ENCODE measurements around the gene DGKQ. TPM values are rescaled to one million over a fixed set of nuclear protein-coding genes. Genes with fewer than 3 reads are reported as not detected.

Gene DGKQ
- total and polyA plus RNA-seq, 9 of the 15 experiments (the other 6 are each of a cell fraction or from before 2014, with no cell fraction given): 0.17 to 22.0 (median 5.6) TPM

- in situ Hi-C loops (cut with MboI): no loop called here
- no peak for DNase-seq (ENCODE audit: extremely low read depth in 1 of 4, low spot score in 3 of 4)
- ATAC-seq: no peak
- Histone ChIP-seq H3K9me1 (ENCODE audit: control insufficient read depth, insufficient read depth, low read length) (no peaks in the 10 kb centered on the region), H3K4me1 (replicated peaks in 1 of 2; ENCODE audit: control insufficient read depth in 2 of 2, insufficient read depth in 2 of 2, low read length in 2 of 2) (peaks cover 2 to 16% of the 10 kb centered on the region in 2 experiments; a peak in 2 of 5 replicates), H3K79me2 (ENCODE audit: control insufficient read depth, insufficient read depth, low read length) (peaks cover 85% of the 10 kb centered on the region), H3K4me2 (ENCODE audit: insufficient read depth, low read length) (no peak overlapping the region), H3K36me3 (ENCODE audit: control insufficient read depth, insufficient read depth, low read length) (peaks cover 13% of the 10 kb centered on the region; the same call in 2 of the 3 replicates), H3K9ac (ENCODE audit: insufficient read depth in 1 of 2, low read depth in 2 of 2, low read length in 2 of 2) (no peak overlapping the region), H3K27me3 (ENCODE audit: control insufficient read depth in 2 of 2, insufficient read depth in 2 of 2, low read length in 2 of 2) (no peaks in the 10 kb centered on the region), H3K9me3 (replicated peaks; ENCODE audit: control insufficient read depth, insufficient read depth, low read depth, low read length) (peaks cover 4% of the 10 kb centered on the region; the same call in 1 of the 2 replicates), H4K20me1 (replicated peaks; ENCODE audit: control insufficient read depth, insufficient read depth, low read length) (peaks cover 6% of the 10 kb centered on the region; the same call in 1 of the 2 replicates), H2AFZ (ENCODE audit: low read depth, low read length) (no peak overlapping the region), H3K27ac (ENCODE audit: extremely low read depth, low read depth, low read length) (no peak overlapping the region), H3K4me3 (no peak overlapping the region)
- TF ChIP-seq ATF3 (IDR thresholded peaks at IDR 0.05) (no peak), ATF3 (CRISPR knock-in tag; conservative IDR thresholded peaks at IDR 0.05) (no peak), TEAD2 (tag; IDR thresholded peaks at IDR 0.05) (no peak), ZNF324 (CRISPR knock-in tag; IDR thresholded peaks at IDR 0.05) (peak; percentile 93)
- 94% methylated on average over 2 of the region's 2 CpGs for WGBS (ENCODE audit: insufficient coverage, low coverage, missing lambda C conversion rate)
- POLR2A ChIA-PET: no interaction called here
- intact Hi-C loops (cut with micrococcal nuclease): no loop called here
- FAIRE-seq: no peak
- CTCF ChIA-PET (ENCODE audit: low intra/inter-chr PET ratio): no interaction called here
- BruUV-seq (replicated peaks): no TSS peak
Observed at GRCh38 chr4:917992-918391, 55.4 kb downstream of the DGKQ start.

GRCh38 chr4:917466-917865, 55.9 kb downstream of the DGKQ start:
- no TSS peak for BruUV-seq (replicated peaks)
- Histone ChIP-seq H3K36me3 (ENCODE audit: control insufficient read depth, insufficient read depth, low read length) (peaks cover 14% of the 10 kb centered on the region; the same call in 2 of the 3 replicates), H3K4me1 (replicated peaks in 1 of 2; ENCODE audit: control insufficient read depth in 2 of 2, insufficient read depth in 2 of 2, low read length in 2 of 2) (peaks cover 0 to 16% of the 10 kb centered on the region in 2 experiments; a peak in 2 of 5 replicates), H3K9ac (ENCODE audit: insufficient read depth in 1 of 2, low read depth in 2 of 2, low read length in 2 of 2) (no peak overlapping the region), H3K4me2 (ENCODE audit: insufficient read depth, low read length) (no peak overlapping the region), H3K79me2 (ENCODE audit: control insufficient read depth, insufficient read depth, low read length) (peaks cover 79% of the 10 kb centered on the region), H3K4me3 (no peak overlapping the region), H3K27me3 (ENCODE audit: control insufficient read depth in 2 of 2, insufficient read depth in 2 of 2, low read length in 2 of 2) (no peaks in the 10 kb centered on the region), H3K9me1 (ENCODE audit: control insufficient read depth, insufficient read depth, low read length) (no peaks in the 10 kb centered on the region), H3K27ac (ENCODE audit: extremely low read depth, low read depth, low read length) (no peak overlapping the region), H2AFZ (ENCODE audit: low read depth, low read length) (no peak overlapping the region), H4K20me1 (replicated peaks; ENCODE audit: control insufficient read depth, insufficient read depth, low read length) (peaks cover 6% of the 10 kb centered on the region; the same call in 1 of the 2 replicates), H3K9me3 (replicated peaks; ENCODE audit: control insufficient read depth, insufficient read depth, low read depth, low read length) (peaks cover 4% of the 10 kb centered on the region; the same call in 1 of the 2 replicates)
- in situ Hi-C loops (cut with MboI) (no loop called here), intact Hi-C loops (cut with micrococcal nuclease) (no loop called here)
- DNase-seq (ENCODE audit: extremely low read depth in 1 of 4, low spot score in 3 of 4) (no peak), FAIRE-seq (no peak), ATAC-seq (no peak)
- ChIA-PET POLR2A (no interaction called here), CTCF (ENCODE audit: low intra/inter-chr PET ratio) (no interaction called here)
- 98% methylated on average over 7 of the region's 7 CpGs for WGBS (ENCODE audit: insufficient coverage, low coverage, missing lambda C conversion rate)
- TF ChIP-seq SAFB (IDR thresholded peaks at IDR 0.05; ENCODE audit: borderline replicate concordance, low read depth, low read length) (no peak), ARHGAP35 (IDR thresholded peaks at IDR 0.05; ENCODE audit: partially characterized antibody) (no peak), ZNF589 (CRISPR knock-in tag; IDR thresholded peaks at IDR 0.05; ENCODE audit: low read depth) (no peak), ZNF174 (CRISPR knock-in tag; IDR thresholded peaks at IDR 0.05) (no peak), HDAC1 (IDR thresholded peaks at IDR 0.05) (no peak), SMC3 (conservative IDR thresholded peaks at IDR 0.05; ENCODE audit: insufficient read depth, low read depth, low read length) (no peak), TCF3 (CRISPR knock-in tag; IDR thresholded peaks at IDR 0.05) (no peak), DPF2 (IDR thresholded peaks at IDR 0.05) (no peak), UBTF (IDR thresholded peaks at IDR 0.05; ENCODE audit: borderline replicate concordance in 1 of 2, low read depth in 2 of 2, low read length in 2 of 2) (no peak), ZNF282 (CRISPR knock-in tag; IDR thresholded peaks at IDR 0.05) (no peak), KLF16 (IDR thresholded peaks at IDR 0.05) (no peak), ZNF780A (CRISPR knock-in tag; IDR thresholded peaks at IDR 0.05) (no peak)
